GM19351 (cell line): Measurements from ENCODE around the gene ZNF205.

Source experiments
- ATAC-seq: cut with Tn5 transposase; IDR thresholded peaks from one replicate; pipeline ENCODE4 v1.9.1; 2021; ENCODE audit warnings: mild to moderate bottlenecking, moderate library complexity; ENCODE audit not compliant: unreplicated experiment

ZNF205 gene

DNA sequence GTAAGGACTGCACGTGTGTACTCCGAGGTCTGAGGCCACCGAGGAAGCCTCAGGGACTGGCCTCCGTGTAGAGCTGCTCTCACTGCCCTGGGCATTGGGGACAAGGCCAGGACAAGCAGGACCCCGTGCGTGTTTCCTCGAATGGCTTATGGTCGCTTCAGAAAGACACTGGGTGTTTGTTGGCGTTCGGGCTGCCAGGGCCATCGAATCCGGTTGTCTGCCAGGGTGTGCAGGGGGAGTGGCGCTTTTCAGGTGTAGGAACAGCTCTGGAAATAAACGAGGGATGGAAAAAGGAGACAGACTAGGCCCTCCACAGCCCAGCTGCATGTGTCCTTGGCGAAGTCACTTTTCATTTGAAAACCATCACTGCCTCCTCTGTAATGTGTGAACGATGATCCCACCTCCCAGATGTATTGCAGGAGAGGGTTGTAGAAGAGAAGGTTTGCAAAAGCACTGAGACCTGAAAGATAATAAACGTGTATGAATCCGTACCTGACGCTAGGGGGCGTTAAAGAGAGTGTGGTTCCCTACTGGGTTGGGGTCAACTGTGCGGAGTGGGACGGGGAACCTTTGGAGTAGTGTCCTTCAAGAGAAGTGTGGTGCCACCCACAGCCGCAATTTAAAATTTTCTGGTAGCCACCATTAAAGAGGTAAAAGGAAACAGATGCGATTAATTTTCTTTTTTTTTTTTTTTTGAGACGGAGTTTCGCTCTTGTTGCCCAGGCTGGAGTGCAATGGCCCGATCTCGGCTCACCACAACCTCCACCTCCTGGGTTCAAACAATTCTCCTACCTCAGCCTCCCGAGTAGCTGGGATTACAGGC lies 11.2 kb upstream of the ZNF205 start:
- ATAC-seq: no peak

DNA sequence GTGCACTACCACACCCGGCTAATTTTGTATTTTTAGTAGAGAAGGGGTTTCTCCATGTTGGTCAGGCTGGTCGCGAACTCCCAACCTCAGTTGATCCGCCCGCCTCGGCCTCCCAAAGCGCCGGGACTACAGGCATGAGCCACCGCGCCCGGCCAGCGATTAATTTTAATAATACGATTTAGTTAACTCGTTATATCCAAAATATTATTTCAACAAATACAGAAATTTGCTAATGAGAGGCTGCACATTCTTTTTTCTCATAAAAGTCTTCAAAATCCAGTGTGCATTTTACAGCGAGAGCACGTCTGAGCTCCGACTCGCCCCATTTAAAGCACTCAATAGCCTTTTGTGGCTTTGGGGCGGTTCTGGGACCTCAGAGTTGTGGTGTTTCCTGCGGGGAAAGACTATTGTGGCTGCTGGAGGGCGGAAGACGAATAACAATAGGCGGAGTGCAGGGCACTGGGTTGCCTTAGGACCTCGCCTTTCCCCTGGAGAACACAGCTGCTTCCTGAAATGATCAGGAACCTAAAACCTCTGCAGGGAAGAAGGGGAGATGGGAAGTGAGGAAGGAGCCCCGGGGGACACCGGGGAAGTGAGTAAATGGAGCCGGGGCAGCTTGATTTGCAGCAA lies 10.4 kb upstream of the ZNF205 start:
- no peak for ATAC-seq

DNA sequence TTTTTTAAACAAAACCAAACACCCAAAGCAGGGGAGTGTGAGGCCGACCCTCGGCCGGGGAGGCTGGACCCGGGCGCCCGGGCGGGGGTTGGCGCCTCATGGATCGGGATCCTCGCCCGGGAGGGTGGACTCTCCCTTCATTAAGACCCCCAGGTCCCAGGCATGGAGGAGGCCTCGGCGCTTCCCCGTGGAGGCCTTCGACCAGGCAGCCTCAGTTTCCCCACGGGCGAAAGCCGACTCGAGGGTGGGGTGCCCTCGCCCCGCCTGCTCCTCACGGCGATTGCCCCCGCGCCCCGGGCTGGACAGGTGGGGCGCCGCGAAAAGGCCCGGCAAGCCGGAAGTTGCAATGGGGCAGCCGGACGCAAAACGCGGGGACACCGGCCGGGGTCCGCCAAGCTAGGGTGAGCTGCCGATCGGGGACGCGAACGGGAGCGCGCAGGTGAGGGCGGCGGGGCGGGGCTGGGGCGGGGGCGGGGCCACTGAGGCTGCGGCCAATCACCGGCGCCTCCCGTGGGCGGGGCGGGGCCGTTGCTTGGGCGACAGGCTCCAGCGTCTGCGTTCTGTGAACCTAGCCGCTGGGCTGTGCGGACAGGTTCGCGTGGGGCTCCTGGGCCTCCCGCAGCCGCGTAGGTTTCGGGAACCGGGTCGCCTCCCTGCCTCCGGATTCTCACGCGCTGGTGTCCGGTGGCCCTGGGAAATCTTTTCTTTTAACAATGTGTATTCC lies 6.0 kb upstream of the ZNF205 start:
- peak; percentile 90 for ATAC-seq

DNA sequence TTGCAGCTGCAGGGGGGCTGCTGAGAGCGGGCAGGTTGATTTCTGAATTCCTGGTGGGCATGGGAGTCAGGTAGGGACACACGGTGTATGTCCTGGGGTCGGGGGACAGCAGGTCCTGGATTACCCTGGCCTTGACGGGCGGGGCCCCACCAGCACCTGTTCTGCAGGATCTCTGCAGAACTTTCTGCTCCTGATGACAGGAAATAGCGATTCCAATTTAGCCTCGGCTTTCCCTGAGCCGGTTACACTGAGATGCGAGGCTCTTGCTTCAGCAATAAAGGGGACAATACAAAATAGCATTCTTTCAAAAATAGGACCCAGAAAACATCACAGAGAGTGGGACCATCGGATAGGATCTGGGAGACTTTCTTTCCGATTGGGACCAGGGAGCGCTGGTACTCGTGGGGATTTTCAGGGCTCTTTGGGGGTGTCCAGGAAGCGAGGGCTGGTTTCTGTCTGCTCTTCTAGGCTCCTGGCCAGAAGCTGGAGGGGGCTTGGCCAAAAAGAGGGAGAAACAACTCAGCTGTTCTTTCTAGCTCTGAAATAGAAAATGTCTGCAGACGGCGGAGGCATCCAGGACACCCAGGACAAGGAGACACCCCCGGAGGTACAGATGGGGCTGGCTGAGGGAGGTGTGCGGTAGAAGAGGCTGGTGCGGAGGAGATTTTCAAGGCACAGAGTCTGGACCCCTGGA lies 642 bp downstream of the ZNF205 start:
- ATAC-seq: no peak

DNA sequence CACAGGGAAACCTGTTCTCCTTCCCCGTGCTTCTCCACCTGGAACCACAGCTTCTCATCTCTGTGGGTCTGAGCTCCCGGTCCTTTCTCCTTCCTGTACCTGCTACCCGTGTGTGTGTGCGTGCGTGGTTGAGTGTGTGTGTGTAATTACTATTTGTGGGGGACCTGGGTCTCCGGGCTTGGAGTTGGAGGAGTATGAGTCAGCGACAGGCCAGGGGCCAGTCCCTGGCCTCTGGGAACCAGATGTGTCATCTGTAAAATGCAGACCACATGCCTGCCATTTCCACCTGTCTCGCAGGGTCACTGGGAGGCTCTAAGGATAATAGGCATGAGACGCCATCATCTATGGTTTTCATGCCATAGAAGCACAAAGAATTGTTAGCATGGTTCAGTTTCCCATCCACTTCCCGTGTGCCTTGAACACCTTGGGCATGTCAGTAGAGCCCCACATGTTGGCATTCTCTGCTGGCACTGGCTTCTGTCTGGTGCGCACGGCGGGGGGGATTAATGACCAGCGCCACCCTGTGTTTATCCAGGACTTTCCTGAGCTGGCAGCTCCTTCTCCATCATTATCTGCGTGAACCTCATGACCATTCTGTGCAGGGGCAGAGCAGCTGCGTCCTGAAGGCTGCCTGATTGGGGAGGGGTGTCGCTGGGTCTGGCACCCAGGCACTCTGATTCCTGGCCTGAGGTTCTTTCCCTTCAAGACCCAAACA lies 1.5 kb downstream of the ZNF205 start:
- ATAC-seq: no peak

DNA sequence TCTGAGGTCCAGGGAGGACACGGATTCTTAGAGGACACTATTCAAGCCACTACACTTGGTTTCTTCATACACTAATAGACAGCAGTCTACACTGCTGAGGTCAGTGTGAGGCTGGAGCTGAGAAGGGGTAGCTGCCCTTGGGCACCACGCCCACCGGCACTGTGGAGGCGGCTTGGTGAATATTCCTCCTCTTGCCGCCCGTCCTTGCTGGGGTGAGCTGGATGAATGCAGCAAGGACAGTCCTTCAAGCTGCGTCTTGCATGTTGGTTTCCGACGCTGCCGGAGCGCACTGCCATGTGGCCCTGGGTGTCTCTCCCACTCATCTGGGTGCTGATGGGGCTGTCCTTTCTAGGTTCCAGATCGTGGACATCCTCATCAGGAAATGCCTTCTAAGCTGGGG lies 2.6 kb downstream of the ZNF205 start:
- ATAC-seq: no peak

DNA sequence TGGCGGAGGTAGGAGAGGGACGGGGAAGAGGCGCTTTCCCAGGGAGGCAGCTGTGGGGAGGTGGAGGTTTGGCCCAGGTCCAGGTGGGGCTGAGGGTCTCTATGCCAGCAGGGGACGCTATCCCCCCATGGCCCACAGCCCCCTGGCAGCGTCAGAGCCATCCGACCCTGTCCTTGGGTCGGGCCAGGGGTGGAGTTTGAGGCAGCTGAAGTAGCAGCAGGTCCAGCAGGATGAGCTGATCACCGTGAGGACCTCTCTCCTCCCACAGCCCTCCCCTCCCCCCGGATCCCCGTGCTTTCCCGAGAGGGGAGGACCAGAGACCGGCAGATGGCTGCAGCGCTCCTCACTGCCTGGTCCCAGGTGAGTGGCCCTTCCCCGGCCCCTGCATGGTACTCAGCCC lies 3.2 kb downstream of the ZNF205 start:
- no peak for ATAC-seq

DNA sequence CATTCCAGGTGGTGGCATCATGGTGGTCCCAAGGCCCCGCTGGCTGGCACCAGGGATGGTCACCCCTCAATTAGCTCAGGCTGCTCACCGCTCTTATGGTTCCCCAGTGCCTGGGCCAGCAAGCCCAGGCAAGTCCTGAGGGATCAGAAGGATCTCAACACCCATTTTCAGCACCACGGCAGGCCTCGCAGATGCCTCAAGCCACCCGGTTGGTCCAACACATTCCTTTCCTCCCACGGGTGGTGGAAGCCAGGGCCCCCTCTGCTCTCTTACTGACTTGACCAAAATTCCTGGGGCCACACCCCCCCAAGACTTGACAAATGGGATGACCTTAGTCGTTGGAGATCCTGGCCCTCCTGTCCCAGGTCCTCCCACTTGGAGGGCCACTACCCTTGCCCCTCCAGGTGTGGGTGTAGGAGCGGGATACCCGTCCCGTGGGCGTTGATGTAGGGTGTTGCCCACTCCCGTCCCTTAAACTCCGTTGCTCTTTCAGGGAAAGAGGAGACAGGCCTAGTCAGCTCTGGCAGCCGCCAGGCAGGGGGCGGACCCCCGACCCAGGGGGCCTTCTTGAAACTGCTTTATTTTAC lies 5.9 kb downstream of the ZNF205 start:
- no peak for ATAC-seq

DNA sequence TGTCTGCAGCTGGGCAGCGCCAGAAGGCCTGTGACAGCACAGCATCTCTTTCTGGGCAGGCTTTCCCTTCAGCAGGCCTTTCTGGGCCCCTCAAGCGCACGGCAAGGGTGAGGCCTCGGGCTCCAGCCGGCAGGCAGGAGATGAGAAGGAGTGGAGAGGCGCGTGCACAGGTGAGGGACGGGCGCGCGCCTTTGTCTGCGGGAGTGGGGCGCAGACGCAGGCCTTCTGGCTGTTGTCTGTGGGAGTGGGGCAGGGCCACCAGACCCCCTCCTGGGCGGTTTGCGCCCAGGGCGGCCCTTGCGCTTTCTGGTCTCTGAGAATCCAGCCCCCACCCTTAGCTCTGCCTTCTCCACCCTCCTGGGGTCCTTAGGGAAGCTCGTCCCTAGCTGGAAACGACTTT lies 6.5 kb downstream of the ZNF205 start:
- no peak for ATAC-seq

DNA sequence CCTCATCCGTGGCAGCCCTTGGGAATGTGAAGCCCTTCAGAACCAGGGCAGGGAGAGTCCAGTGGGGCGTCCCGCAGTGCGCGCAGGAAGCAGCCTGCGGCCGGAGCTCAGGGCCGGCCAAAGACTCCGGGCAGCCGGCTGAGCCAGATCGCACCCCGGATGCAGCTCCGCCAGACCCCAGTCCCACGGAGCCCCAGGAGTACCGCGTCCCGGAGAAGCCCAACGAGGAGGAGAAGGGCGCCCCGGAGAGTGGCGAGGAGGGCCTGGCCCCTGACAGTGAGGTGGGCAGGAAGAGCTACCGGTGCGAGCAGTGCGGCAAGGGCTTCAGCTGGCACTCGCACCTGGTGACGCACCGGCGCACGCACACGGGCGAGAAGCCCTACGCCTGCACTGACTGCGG lies 6.9 kb downstream of the ZNF205 start:
- ATAC-seq: no peak

DNA sequence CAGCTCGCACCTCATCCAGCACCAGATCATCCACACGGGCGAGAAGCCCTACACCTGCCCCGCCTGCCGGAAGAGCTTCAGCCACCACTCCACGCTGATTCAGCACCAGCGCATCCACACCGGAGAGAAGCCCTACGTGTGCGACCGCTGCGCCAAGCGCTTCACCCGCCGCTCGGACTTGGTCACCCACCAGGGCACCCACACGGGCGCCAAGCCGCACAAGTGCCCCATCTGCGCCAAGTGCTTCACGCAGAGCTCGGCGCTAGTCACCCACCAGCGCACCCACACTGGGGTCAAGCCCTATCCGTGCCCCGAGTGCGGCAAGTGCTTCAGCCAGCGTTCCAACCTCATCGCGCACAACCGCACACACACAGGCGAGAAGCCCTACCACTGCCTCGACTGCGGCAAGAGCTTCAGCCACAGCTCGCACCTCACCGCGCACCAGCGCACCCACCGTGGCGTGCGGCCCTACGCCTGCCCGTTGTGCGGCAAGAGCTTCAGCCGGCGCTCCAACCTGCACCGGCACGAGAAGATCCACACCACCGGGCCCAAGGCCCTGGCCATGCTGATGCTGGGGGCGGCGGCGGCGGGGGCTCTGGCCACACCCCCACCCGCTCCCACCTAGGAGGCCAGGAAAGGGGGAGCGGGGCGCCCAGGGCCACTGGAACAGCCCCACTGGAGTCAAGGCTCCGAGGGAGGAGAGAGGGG lies 7.5 kb downstream of the ZNF205 start:
- no peak for ATAC-seq

DNA sequence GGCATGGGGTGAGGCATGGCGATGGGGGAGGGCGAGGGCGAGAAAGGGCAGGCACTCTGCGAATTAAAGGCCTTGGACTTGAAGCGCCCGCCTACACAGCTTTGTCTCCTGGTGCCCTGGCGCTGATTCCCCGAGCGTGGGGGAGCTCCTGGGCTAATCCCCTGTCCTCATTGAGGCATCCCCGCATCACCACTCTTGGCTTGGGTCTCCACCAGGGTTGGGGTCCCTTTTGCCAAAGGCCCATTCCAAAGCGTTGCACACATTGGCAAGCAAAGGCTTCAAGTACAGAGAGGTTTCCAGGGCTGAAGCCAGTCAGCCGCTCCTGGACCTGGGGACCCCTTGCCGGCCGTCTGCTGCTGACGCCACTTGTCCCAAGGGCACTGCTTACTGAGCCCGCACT lies 8.0 kb downstream of the ZNF205 start:
- no peak for ATAC-seq

DNA sequence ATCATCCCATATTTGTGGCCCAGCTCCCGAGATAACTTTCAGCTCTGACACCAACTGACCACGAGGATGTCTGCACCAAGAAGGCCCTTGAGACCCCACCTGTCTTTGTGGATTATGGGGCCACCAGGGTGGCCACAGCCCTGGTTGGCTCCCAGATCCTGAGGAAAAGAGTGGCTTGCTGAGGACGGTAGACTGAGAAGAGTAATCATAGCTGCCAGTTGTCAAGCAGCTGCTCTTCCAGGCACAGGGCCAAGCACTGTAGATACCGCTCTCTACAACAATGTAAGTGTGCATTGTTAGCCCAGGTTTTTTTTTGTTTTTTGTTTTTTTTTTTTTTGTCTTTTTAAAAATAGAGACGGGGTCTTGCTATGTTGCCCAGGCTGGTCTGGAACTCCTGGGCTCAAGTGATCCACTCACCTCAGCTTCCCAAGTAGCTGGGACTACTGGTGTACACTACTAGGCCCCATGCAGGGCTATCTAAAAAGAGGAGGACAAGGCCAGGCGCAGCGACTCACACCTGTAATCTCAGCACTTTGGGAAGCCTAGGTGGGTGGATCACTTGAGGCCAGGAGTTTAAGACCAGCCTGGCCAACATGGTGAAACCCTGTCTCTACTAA lies 9.6 kb downstream of the ZNF205 start:
- no peak for ATAC-seq

DNA sequence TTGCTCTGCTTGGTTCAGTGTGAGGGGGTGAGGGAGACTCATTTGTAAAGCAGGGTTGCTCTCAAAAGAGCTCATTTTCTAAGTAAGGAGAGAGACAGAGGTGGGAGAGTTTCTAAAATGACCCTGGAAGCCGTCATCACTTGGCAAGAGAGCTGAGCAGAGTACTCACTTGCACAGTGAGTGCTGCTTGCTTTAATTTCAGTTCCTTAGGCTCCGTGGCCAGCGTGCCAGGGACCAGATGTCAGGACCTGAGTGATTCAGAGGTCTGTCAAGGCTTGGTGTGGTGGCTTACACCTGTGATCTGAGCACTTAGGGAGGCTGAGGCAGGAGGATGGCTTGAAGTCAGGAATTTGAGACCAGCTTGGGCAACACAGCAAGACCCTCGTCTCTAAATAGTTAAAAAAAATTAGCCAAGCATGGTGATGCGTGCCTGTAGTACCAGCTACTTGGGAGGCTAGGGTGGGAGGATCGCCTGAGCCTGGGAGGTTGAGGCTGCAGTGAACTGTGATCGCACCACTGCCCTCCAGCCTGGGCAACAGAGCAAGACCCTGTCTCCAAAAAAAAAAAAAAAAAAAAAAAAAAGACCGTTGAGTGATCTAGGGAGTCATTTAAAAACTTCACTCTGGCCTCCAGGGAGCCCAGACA lies 10.7 kb downstream of the ZNF205 start:
- no peak for ATAC-seq

DNA sequence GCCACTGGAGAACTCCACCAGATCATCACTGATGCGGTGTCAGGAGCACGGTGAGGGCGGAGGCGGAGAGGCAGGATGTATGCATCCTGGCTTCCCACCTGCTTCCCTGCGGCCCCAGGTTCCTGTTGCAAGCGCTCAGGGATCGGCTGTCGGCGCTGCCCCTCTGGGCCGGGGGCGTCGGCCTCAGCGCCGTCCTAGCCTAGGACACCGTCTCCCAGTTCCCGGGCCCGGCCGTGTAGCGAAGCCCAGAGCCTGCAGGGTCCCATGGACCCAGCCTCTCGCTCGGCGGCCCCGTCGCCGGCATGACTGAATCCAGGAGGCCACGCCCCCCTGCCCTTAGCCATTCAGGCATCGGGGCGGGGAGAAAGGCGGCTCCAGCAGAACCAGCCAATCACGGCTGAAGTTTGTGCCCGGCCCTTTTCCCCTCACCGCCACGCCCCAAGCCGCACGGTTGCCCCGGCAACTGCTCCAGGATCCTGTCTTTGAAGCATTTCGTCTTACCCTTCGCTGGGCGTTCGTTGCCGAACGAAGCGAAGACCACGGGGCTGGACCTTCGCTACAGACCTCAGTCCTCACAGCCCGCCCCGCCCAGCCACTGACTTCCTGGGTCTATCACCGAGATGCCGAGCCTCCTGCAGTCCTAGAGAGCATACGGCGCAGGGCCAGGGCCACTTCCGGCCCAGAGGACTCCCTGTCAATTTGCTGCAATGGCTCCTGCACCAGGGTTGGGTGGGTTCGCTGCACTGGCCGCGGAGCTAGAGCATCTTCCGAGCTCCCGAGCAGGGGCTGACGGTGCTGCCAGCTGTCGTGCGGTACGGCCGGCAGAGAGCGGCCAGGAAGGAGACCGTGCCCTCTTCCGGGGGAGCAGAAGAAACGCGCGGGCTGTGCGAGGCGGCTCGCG lies 11.8 kb downstream of the ZNF205 start:
- peak; percentile 86 for ATAC-seq

DNA sequence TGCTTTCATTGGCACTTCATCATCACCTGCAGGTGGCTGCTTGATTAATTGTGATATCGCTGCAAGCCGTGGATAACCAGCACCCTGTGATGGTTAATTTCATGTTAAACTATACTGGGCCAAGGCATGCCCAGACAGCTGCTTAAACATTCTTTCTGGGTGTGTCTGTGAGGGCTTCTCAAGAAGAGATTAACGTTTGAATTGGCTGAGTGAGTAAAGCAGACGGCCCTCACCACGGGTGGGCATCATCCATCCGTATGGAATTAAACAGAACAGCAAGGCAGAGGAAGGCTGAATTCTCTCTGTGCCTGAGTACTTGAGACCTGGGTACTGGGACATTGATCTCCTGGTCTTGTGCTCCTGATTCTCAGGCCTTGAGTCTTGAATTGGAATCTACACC lies 15.4 kb downstream of the ZNF205 start:
- ATAC-seq: no peak

DNA sequence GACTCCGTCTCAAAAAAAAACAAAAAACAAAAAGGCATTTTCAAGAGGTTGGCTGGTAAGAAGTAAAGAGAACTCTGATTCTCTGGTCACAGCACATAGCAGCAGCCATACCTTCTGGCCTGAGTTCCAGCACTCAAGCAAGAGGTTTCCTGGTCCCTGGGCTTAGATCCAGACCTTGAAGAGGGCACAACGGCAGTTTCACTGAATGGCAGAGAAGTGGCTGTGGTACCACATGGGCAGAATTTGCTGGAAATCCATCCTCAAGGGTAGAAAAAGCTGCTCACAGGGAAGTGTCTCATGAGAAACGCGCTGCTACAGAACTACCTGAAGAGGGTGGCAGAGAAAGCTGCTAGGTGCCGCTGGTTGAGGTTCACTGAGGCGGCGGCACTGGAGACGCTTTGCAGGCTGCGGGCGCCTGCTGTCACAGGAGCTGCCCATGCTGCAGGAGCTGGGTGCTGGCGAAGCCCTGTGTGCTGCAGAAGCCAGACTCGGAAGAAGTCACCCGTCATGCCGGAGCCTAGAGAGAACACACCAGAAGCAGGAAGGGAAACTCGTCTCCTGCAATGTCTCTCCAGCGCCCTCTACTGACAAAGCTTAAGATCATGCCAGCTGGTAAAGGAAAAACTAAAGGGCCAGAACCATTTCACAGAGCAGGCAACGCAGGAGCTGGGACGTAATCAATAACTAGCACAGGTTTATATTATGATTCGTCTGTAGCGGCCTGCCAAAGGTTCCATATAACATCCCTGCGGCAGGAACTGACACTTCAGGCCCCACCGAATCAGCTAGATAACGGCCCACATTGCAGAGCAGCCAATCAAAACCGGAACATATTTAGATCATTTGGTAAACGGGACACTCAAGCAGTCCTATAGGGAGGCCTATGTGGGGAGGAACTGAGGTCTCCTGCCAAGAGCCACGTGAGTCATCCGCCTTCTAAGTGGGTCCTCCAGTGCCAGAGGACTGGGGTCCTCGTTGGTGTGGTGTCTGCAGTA lies 17.0 kb downstream of the ZNF205 start:
- ATAC-seq: no peak
